Measurements from ENCODE around the gene LYRM4.
A peak's percentile ranks its signal among the peaks of the same experiment; 100 is the strongest.

LYRM4 gene

GRCh38 chr6:5220443-5220842 lies 40.3 kb downstream of the LYRM4 start:
- Histone ChIP-seq H3K9ac (ENCODE audit: low read length in 2 of 2) (no peak overlapping the region), H3K4me3 (ENCODE audit: low read length in 2 of 2) (no peak overlapping the region), H3K4me1 (ENCODE audit: control insufficient read depth, insufficient read depth, low read length) (no peaks in the 10 kb centered on the region), H3K27me3 (ENCODE audit: control insufficient read depth in 1 of 2, insufficient read depth in 2 of 2, low read length in 2 of 2) (no peaks in the 10 kb centered on the region), H3K36me3 (ENCODE audit: control insufficient read depth in 2 of 2, insufficient read depth in 2 of 2, low read length in 2 of 2) (peaks cover 4 to 6% of the 10 kb centered on the region in 2 donors), H3K9me3 (ENCODE audit: control insufficient read depth in 2 of 2, low read length in 2 of 2) (no peaks in the 10 kb centered on the region), H3K27ac (ENCODE audit: low read length) (no peak overlapping the region)

- Histone ChIP-seq H3K4me1 (ENCODE audit: control insufficient read depth, insufficient read depth, low read length) (no peaks in the 10 kb centered on the region), H3K36me3 (ENCODE audit: control insufficient read depth in 2 of 2, insufficient read depth in 2 of 2, low read length in 2 of 2) (peaks cover 4 to 6% of the 10 kb centered on the region in 2 donors), H3K27me3 (ENCODE audit: control insufficient read depth in 1 of 2, insufficient read depth in 2 of 2, low read length in 2 of 2) (no peaks in the 10 kb centered on the region), H3K27ac (ENCODE audit: low read length) (no peak overlapping the region), H3K9ac (ENCODE audit: low read length in 2 of 2) (no peak overlapping the region), H3K9me3 (ENCODE audit: control insufficient read depth in 2 of 2, low read length in 2 of 2) (no peaks in the 10 kb centered on the region), H3K4me3 (ENCODE audit: low read length in 2 of 2) (no peak overlapping the region)
Measured at GRCh38 chr6:5219011-5219691, 41.6 kb downstream of the LYRM4 start.

GRCh38 chr6:5217356-5217755 lies 43.4 kb downstream of the LYRM4 start:
- no peaks in the 10 kb centered on the region for H3K9me3 ChIP-seq (ENCODE audit: control insufficient read depth in 2 of 2, low read length in 2 of 2)
- no peak overlapping the region for H3K27ac ChIP-seq (ENCODE audit: low read length)
- H3K4me3 ChIP-seq (ENCODE audit: low read length in 2 of 2): no peak overlapping the region
- no peak overlapping the region for H3K9ac ChIP-seq (ENCODE audit: low read length in 2 of 2)
- H3K4me1 ChIP-seq (ENCODE audit: control insufficient read depth, insufficient read depth, low read length): no peaks in the 10 kb centered on the region
- peaks cover 0 to 10% of the 10 kb centered on the region in 2 donors for H3K36me3 ChIP-seq (ENCODE audit: control insufficient read depth in 2 of 2, insufficient read depth in 2 of 2, low read length in 2 of 2)
- no peaks in the 10 kb centered on the region for H3K27me3 ChIP-seq (ENCODE audit: control insufficient read depth in 1 of 2, insufficient read depth in 2 of 2, low read length in 2 of 2)

GRCh38 chr6:5215799-5216198 lies 45.0 kb downstream of the LYRM4 start:
- H3K4me3 ChIP-seq (ENCODE audit: low read length in 2 of 2): no peak overlapping the region

GRCh38 chr6:5215159-5215558 lies 45.6 kb downstream of the LYRM4 start:
- H3K36me3 ChIP-seq (ENCODE audit: control insufficient read depth in 2 of 2, insufficient read depth in 2 of 2, low read length in 2 of 2): peaks cover 0 to 10% of the 10 kb centered on the region in 2 donors
- H3K9me3 ChIP-seq (ENCODE audit: control insufficient read depth in 2 of 2, low read length in 2 of 2): no peaks in the 10 kb centered on the region
- H3K4me3 ChIP-seq (ENCODE audit: low read length in 2 of 2): no peak overlapping the region
- no peaks in the 10 kb centered on the region for H3K27me3 ChIP-seq (ENCODE audit: control insufficient read depth in 1 of 2, insufficient read depth in 2 of 2, low read length in 2 of 2)
- no peak overlapping the region for H3K9ac ChIP-seq (ENCODE audit: low read length in 2 of 2)
- H3K4me1 ChIP-seq (ENCODE audit: control insufficient read depth, insufficient read depth, low read length): no peaks in the 10 kb centered on the region
- H3K27ac ChIP-seq (ENCODE audit: low read length): no peak overlapping the region

More at GRCh38 chr6:5215799-5216198, 45.0 kb downstream of the LYRM4 start:
- no peaks in the 10 kb centered on the region for H3K27me3 ChIP-seq (ENCODE audit: control insufficient read depth in 1 of 2, insufficient read depth in 2 of 2, low read length in 2 of 2)
- H3K9me3 ChIP-seq (ENCODE audit: control insufficient read depth in 2 of 2, low read length in 2 of 2): no peaks in the 10 kb centered on the region
- no peak overlapping the region for H3K9ac ChIP-seq (ENCODE audit: low read length in 2 of 2)
- H3K36me3 ChIP-seq (ENCODE audit: control insufficient read depth in 2 of 2, insufficient read depth in 2 of 2, low read length in 2 of 2): peaks cover 0 to 10% of the 10 kb centered on the region in 2 donors
- no peak overlapping the region for H3K27ac ChIP-seq (ENCODE audit: low read length)
- H3K4me1 ChIP-seq (ENCODE audit: control insufficient read depth, insufficient read depth, low read length): no peaks in the 10 kb centered on the region

- Histone ChIP-seq H3K27me3 (ENCODE audit: control insufficient read depth in 1 of 2, insufficient read depth in 2 of 2, low read length in 2 of 2) (no peaks in the 10 kb centered on the region), H3K36me3 (ENCODE audit: control insufficient read depth in 2 of 2, insufficient read depth in 2 of 2, low read length in 2 of 2) (peaks cover 0 to 10% of the 10 kb centered on the region in 2 donors), H3K27ac (ENCODE audit: low read length) (no peak overlapping the region), H3K9ac (ENCODE audit: low read length in 2 of 2) (no peak overlapping the region), H3K4me3 (ENCODE audit: low read length in 2 of 2) (no peak overlapping the region), H3K4me1 (ENCODE audit: control insufficient read depth, insufficient read depth, low read length) (no peaks in the 10 kb centered on the region), H3K9me3 (ENCODE audit: control insufficient read depth in 2 of 2, low read length in 2 of 2) (no peaks in the 10 kb centered on the region)
Measured at GRCh38 chr6:5214570-5215052, 46.1 kb downstream of the LYRM4 start.

- no peak overlapping the region for H3K9ac ChIP-seq (ENCODE audit: low read length in 2 of 2)
- H3K4me1 ChIP-seq (ENCODE audit: control insufficient read depth, insufficient read depth, low read length): no peaks in the 10 kb centered on the region
- no peaks in the 10 kb centered on the region for H3K27me3 ChIP-seq (ENCODE audit: control insufficient read depth in 1 of 2, insufficient read depth in 2 of 2, low read length in 2 of 2)
- H3K36me3 ChIP-seq (ENCODE audit: control insufficient read depth in 2 of 2, insufficient read depth in 2 of 2, low read length in 2 of 2): peaks cover 0 to 10% of the 10 kb centered on the region in 2 donors
- H3K4me3 ChIP-seq (ENCODE audit: low read length in 2 of 2): no peak overlapping the region
- no peaks in the 10 kb centered on the region for H3K9me3 ChIP-seq (ENCODE audit: control insufficient read depth in 2 of 2, low read length in 2 of 2)
- no peak overlapping the region for H3K27ac ChIP-seq (ENCODE audit: low read length)
Measured at GRCh38 chr6:5213836-5214235, 46.9 kb downstream of the LYRM4 start.

GRCh38 chr6:5211492-5211891 lies 49.3 kb downstream of the LYRM4 start:
- Histone ChIP-seq H3K4me1 (ENCODE audit: control insufficient read depth, insufficient read depth, low read length) (peaks cover 6% of the 10 kb centered on the region), H3K27me3 (ENCODE audit: control insufficient read depth in 1 of 2, insufficient read depth in 2 of 2, low read length in 2 of 2) (no peaks in the 10 kb centered on the region), H3K4me3 (ENCODE audit: low read length in 2 of 2) (no peak overlapping the region), H3K9me3 (ENCODE audit: control insufficient read depth in 2 of 2, low read length in 2 of 2) (no peaks in the 10 kb centered on the region), H3K36me3 (ENCODE audit: control insufficient read depth in 2 of 2, insufficient read depth in 2 of 2, low read length in 2 of 2) (peaks cover 0 to 10% of the 10 kb centered on the region in 2 donors), H3K9ac (ENCODE audit: low read length in 2 of 2) (no peak overlapping the region), H3K27ac (ENCODE audit: low read length) (no peak overlapping the region)

- no peak overlapping the region for H3K4me3 ChIP-seq (ENCODE audit: low read length in 2 of 2)
- H3K4me1 ChIP-seq (ENCODE audit: control insufficient read depth, insufficient read depth, low read length): peaks cover 31% of the 10 kb centered on the region
- no peaks in the 10 kb centered on the region for H3K27me3 ChIP-seq (ENCODE audit: control insufficient read depth in 1 of 2, insufficient read depth in 2 of 2, low read length in 2 of 2)
- H3K36me3 ChIP-seq (ENCODE audit: control insufficient read depth in 2 of 2, insufficient read depth in 2 of 2, low read length in 2 of 2): peaks cover 0 to 5% of the 10 kb centered on the region in 2 donors
- H3K9me3 ChIP-seq (ENCODE audit: control insufficient read depth in 2 of 2, low read length in 2 of 2): no peaks in the 10 kb centered on the region
- H3K27ac ChIP-seq (ENCODE audit: low read length): peak overlapping the region; percentile 37
- H3K9ac ChIP-seq (ENCODE audit: low read length in 2 of 2): no peak overlapping the region
Measured at GRCh38 chr6:5208471-5208971, 52.2 kb downstream of the LYRM4 start.

GRCh38 chr6:5208057-5208456 lies 52.7 kb downstream of the LYRM4 start:
- H3K27ac ChIP-seq (ENCODE audit: low read length): no peak overlapping the region
- no peaks in the 10 kb centered on the region for H3K9me3 ChIP-seq (ENCODE audit: control insufficient read depth in 2 of 2, low read length in 2 of 2)
- H3K27me3 ChIP-seq (ENCODE audit: control insufficient read depth in 1 of 2, insufficient read depth in 2 of 2, low read length in 2 of 2): no peaks in the 10 kb centered on the region
- H3K36me3 ChIP-seq (ENCODE audit: control insufficient read depth in 2 of 2, insufficient read depth in 2 of 2, low read length in 2 of 2): peaks cover 0 to 2% of the 10 kb centered on the region in 2 donors
- no peak overlapping the region for H3K4me3 ChIP-seq (ENCODE audit: low read length in 2 of 2)
- peaks cover 32% of the 10 kb centered on the region for H3K4me1 ChIP-seq (ENCODE audit: control insufficient read depth, insufficient read depth, low read length)
- H3K9ac ChIP-seq (ENCODE audit: low read length in 2 of 2): no peak overlapping the region

- Histone ChIP-seq H3K4me3 (ENCODE audit: low read length in 2 of 2) (no peak overlapping the region), H3K27ac (ENCODE audit: low read length) (peak overlapping the region; percentile 84), H3K36me3 (ENCODE audit: control insufficient read depth in 2 of 2, insufficient read depth in 2 of 2, low read length in 2 of 2) (no peaks in the 10 kb centered on the region), H3K27me3 (ENCODE audit: control insufficient read depth in 1 of 2, insufficient read depth in 2 of 2, low read length in 2 of 2) (no peaks in the 10 kb centered on the region), H3K9me3 (ENCODE audit: control insufficient read depth in 2 of 2, low read length in 2 of 2) (no peaks in the 10 kb centered on the region), H3K4me1 (ENCODE audit: control insufficient read depth, insufficient read depth, low read length) (peaks cover 32% of the 10 kb centered on the region), H3K9ac (ENCODE audit: low read length in 2 of 2) (no peak overlapping the region)
Measured at GRCh38 chr6:5206920-5207561, 53.7 kb downstream of the LYRM4 start.

Data from stomach smooth muscle (tissue), 2 donors.